ENCODE results near the gene GOLGA7B.

The GOLGA7B gene

GRCh38 chr10:97874332-97874731, 24.7 kb downstream of the GOLGA7B start:
- Histone ChIP-seq H3K4me1 (no peaks in the 10 kb centered on the region), H3K9ac (no peak overlapping the region), H3K27me3 (ENCODE audit: control insufficient read depth, insufficient read depth, low read length) (no peaks in the 10 kb centered on the region), H3K27ac (no peak overlapping the region), H3K4me3 (ENCODE audit: low read depth, low read length) (no peak overlapping the region), H2AFZ (no peak overlapping the region), H3K4me2 (ENCODE audit: low read length) (no peak overlapping the region), H3K9me3 (ENCODE audit: control insufficient read depth, low read length) (no peaks in the 10 kb centered on the region), H3K79me2 (no peaks in the 10 kb centered on the region), H3K36me3 (ENCODE audit: control insufficient read depth, insufficient read depth, low read length) (no peaks in the 10 kb centered on the region)
- TF ChIP-seq CTCF (IDR thresholded peaks at IDR 0.05) = no peak

GRCh38 chr10:97875391-97875790, 25.7 kb downstream of the GOLGA7B start:
- Histone ChIP-seq H2AFZ (no peak overlapping the region), H3K4me2 (ENCODE audit: low read length) (no peak overlapping the region), H3K4me3 (ENCODE audit: low read depth, low read length) (no peak overlapping the region), H3K27me3 (ENCODE audit: control insufficient read depth, insufficient read depth, low read length) (no peaks in the 10 kb centered on the region), H3K9ac (no peak overlapping the region), H3K9me3 (ENCODE audit: control insufficient read depth, low read length) (no peaks in the 10 kb centered on the region), H3K36me3 (ENCODE audit: control insufficient read depth, insufficient read depth, low read length) (no peaks in the 10 kb centered on the region), H3K4me1 (no peaks in the 10 kb centered on the region), H3K27ac (no peak overlapping the region), H3K79me2 (no peaks in the 10 kb centered on the region)
- TF ChIP-seq CTCF (IDR thresholded peaks at IDR 0.05) = no peak

GRCh38 chr10:97876402-97876801, 26.8 kb downstream of the GOLGA7B start:
- no peak for TF ChIP-seq CTCF (IDR thresholded peaks at IDR 0.05)
- Histone ChIP-seq H3K79me2 (no peaks in the 10 kb centered on the region), H3K27me3 (ENCODE audit: control insufficient read depth, insufficient read depth, low read length) (no peaks in the 10 kb centered on the region), H3K4me3 (ENCODE audit: low read depth, low read length) (no peak overlapping the region), H3K4me1 (no peaks in the 10 kb centered on the region), H3K27ac (no peak overlapping the region), H3K9me3 (ENCODE audit: control insufficient read depth, low read length) (no peaks in the 10 kb centered on the region), H3K36me3 (ENCODE audit: control insufficient read depth, insufficient read depth, low read length) (no peaks in the 10 kb centered on the region), H3K4me2 (ENCODE audit: low read length) (no peak overlapping the region), H3K9ac (no peak overlapping the region), H2AFZ (no peak overlapping the region)

- H2AFZ ChIP-seq = no peak overlapping the region
- H3K79me2 ChIP-seq = no peaks in the 10 kb centered on the region
- no peaks in the 10 kb centered on the region for H3K27me3 ChIP-seq (ENCODE audit: control insufficient read depth, insufficient read depth, low read length)
- no peak for TF ChIP-seq CTCF (IDR thresholded peaks at IDR 0.05)
- H3K9me3 ChIP-seq (ENCODE audit: control insufficient read depth, low read length) = no peaks in the 10 kb centered on the region
- no peak overlapping the region for H3K4me3 ChIP-seq (ENCODE audit: low read depth, low read length)
- H3K9ac ChIP-seq = no peak overlapping the region
- H3K4me1 ChIP-seq = no peaks in the 10 kb centered on the region
- H3K4me2 ChIP-seq (ENCODE audit: low read length) = no peak overlapping the region
- no peaks in the 10 kb centered on the region for H3K36me3 ChIP-seq (ENCODE audit: control insufficient read depth, insufficient read depth, low read length)
- H3K27ac ChIP-seq = no peak overlapping the region
These were observed 29.6 kb downstream of the GOLGA7B start for GRCh38 chr10:97879241-97879640.

- H2AFZ ChIP-seq = no peak overlapping the region
- H3K9ac ChIP-seq = no peak overlapping the region
- H3K4me3 ChIP-seq (ENCODE audit: low read depth, low read length) = no peak overlapping the region
- no peak for TF ChIP-seq CTCF (IDR thresholded peaks at IDR 0.05)
- no peaks in the 10 kb centered on the region for H3K4me1 ChIP-seq
- no peaks in the 10 kb centered on the region for H3K27me3 ChIP-seq (ENCODE audit: control insufficient read depth, insufficient read depth, low read length)
- no peak overlapping the region for H3K4me2 ChIP-seq (ENCODE audit: low read length)
- H3K79me2 ChIP-seq = no peaks in the 10 kb centered on the region
- H3K27ac ChIP-seq = no peak overlapping the region
- H3K9me3 ChIP-seq (ENCODE audit: control insufficient read depth, low read length) = no peaks in the 10 kb centered on the region
- no peaks in the 10 kb centered on the region for H3K36me3 ChIP-seq (ENCODE audit: control insufficient read depth, insufficient read depth, low read length)
These were observed 30.5 kb downstream of the GOLGA7B start for GRCh38 chr10:97880109-97880508.
